GM10266 (cell line): ENCODE measurements around the gene AFF3.

ENCODE experiments used
- DNase-seq: peaks from one replicate; pipeline ENCODE4 v3.0.0; 2012; ENCODE audit errors: extremely low spot score
- TF ChIP-seq, protein P1 (sequence below): IDR thresholded peaks from 2 replicates; pipeline ENCODE4 v1.5.1; 2012; ENCODE audit warnings: mild to moderate bottlenecking, low read depth; ENCODE audit not compliant: control insufficient read depth, insufficient read depth; ENCODE audit errors: missing control alignments

AFF3 gene

DNA sequence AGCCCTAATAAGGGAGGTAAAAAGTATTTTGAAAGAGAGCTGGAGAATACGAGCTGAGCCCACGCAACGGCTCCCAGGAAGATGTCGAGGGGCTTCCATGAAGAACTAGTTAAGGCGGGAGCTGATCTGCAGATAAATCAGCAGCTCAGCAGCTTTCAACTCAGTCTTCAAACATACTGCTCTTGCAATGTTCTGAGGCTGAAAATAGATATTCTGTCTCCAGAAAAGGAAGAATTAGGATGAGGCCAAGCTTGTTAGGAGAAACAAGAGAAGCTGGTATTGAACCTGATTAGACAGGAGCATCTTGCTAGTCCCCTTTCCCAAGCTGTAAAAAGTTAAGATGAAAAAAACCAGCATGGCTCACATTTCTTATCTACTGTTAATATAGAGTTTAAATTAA lies 91.1 kb downstream of the AFF3 start:
- DNase-seq: no peak
- TF ChIP-seq, protein P1, sequence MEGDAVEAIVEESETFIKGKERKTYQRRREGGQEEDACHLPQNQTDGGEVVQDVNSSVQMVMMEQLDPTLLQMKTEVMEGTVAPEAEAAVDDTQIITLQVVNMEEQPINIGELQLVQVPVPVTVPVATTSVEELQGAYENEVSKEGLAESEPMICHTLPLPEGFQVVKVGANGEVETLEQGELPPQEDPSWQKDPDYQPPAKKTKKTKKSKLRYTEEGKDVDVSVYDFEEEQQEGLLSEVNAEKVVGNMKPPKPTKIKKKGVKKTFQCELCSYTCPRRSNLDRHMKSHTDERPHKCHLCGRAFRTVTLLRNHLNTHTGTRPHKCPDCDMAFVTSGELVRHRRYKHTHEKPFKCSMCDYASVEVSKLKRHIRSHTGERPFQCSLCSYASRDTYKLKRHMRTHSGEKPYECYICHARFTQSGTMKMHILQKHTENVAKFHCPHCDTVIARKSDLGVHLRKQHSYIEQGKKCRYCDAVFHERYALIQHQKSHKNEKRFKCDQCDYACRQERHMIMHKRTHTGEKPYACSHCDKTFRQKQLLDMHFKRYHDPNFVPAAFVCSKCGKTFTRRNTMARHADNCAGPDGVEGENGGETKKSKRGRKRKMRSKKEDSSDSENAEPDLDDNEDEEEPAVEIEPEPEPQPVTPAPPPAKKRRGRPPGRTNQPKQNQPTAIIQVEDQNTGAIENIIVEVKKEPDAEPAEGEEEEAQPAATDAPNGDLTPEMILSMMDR: no peak

DNA sequence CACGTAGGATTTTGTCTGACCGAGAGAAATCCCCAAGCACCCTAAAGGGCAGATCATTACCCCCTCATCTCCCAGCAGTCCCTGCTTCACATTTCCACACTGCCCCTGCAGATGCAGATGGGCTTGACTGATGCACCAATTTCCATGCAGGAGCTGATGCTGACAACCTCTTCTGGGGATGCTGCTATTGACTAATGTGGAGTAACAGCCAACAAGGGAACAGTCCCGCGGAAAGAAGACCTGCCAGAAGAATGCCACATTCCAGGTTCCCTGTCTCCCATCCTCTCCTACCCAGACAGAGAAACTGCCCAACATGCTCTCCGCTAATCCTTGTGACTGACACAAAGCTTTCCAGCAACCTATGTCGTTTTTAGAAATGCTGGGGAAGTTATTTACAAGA lies 91.7 kb downstream of the AFF3 start:
- TF ChIP-seq, protein P1: no peak

DNA sequence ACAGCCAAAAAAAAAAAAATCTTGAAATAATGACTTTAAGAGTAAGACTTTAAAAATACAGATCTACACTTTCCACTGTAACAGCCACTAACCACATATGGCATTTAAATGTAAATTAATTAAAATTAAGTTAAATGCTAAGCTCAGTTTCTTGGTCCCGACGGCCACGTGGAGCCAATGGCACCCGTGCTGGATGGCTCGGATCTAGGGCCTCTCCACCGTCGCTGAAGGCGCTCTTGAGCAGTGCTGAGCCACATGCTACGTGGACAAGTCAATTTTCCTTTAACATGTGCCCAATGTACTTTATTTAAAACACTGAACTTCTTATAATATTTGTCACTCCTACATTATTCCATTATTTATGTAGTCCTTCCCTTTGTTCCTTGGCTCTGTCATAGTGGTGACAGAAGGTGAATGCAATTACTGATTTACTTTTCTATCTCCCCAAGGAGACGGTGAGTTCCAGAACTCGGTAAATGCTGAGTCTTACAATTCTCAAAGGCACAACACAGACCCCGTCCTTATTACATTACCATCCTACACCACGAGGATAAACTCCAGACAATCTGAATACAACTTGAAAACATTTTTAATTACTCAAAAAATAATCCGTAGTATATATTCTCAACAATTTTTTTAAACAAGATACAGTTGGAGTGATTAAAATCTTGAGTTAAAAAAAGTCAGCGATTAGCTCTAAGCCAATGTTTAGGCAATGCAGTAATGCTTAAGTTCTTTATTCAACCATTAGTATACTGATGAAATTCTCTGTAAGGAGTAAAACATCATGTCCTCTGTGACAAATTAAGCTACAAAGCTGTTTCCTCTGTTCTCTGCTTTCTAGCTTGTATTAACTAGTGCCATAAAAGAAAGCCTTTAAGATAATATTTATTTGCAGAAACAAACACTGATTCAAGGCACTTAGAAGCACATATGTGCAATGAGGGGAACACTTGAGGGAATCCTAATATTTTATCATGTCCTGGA lies 95.1 kb downstream of the AFF3 start:
- TF ChIP-seq, protein P1: no peak
- DNase-seq: no peak

More for the DNA sequence above, 91.7 kb downstream of the AFF3 start:
- no peak for DNase-seq

DNA sequence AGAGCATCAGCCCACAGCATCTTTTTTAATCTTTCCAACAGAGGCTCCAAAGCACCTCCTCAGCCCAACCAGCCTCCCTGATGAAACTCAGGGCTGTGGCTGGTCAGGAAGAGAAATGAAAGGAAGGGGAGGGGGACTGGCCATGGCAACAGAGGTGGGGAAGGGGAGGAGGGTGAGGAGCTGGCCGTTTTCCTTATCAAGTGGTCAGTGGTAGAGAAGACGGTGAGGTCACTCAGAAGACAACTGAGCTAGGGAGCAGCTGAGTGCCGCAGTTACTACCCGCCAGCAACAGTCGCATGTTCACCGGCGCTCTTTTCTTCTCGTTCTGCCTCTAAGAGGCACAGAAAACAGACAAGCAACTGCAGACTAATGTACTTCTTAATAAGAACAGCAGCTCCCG lies 97.4 kb downstream of the AFF3 start:
- TF ChIP-seq, protein P1: no peak

DNA sequence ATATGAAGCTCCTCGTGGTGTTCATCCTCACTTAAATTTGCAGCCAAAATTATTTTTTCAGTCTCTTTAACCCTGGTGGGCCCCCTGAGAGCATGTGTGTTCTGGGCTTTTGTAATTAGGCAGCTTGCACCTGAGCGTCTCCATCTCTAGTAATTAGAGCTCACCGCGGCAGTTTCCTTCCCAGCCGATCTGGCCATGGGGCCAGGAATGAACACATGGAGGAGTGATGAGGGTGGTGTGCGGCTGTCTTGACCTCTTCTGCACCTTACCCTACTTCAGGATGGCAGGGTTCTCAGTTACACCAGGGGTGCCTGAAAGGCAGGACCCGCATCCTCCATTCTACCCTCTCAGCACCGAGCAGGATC lies 98.5 kb downstream of the AFF3 start:
- DNase-seq: no peak
- TF ChIP-seq, protein P1: no peak

More for the DNA sequence above, 97.4 kb downstream of the AFF3 start:
- DNase-seq: no peak

DNA sequence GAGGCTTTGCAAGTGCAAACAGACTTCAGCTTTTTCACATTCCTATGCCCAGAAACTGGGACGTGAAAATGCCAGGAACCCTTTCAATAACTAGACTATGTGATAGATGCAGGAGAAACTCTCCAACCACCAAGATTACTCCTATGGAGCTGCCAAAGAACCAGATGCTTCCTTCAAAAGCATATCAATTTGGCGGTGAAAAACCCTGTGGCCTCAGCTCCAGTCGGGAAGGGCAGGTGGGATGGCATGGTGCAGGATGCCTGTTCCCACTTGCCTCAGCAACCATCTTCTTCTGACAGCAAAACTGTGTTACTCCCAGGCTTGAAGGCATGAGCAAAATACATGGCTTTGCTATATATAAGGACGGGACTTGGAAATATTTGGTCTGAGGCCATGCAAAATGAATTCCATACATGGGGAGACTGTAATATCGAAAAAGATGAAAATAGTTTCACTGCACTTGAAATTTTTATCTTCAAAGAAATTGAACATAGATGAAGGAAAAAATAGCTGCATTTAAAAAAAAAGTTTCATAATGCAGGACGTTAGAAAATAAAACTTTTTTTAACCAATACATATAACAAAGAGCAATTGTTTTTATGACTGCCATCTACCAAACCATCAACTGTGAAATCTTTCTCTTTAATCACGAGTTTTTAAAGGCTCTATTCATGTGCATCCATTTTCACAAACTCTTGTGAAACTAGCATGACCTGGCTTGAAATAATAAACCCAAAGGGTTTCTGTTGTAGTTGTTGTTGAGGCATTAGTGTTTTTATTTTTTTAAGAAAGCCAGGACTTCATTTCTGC lies 99.1 kb downstream of the AFF3 start:
- TF ChIP-seq, protein P1: no peak
- no peak for DNase-seq
